Stimulated activated CD4-positive, alpha-beta T cell treated with anti-CD3 and anti-CD28 coated beads, Interleukin-4, amount 100 ng/mL, for 1 hour (primary cell): ENCODE data around the gene PLPPR4.
"Not testable (repeated sequence)": the region's sequence is repeated elsewhere in the genome, so short reads cannot be mapped to it uniquely, and the experiment has no call there.

Experiments
- DNase-seq: peaks from one replicate; pipeline ENCODE4 v3.0.0-alpha.2; 2020

PLPPR4 gene

DNA sequence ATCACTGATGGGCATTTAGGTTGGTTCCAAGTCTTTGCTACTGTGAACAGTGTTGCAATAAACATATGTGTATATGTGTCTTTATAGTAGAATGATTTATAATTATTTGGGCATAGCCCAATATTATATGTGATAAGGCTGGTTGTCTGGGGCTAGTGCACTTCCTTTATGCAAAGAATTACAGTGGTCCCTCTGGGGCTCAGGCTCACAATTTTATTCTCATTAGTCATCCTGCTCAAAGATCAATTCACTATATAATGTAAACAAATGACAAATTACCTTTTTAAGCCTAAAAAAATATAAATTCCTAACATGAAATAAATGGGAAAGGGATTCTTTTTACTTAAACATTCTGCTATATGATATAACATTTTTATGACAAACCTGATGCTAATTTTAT, 5.0 kb downstream of the PLPPR4 start:
- DNase-seq, result no peak

DNA sequence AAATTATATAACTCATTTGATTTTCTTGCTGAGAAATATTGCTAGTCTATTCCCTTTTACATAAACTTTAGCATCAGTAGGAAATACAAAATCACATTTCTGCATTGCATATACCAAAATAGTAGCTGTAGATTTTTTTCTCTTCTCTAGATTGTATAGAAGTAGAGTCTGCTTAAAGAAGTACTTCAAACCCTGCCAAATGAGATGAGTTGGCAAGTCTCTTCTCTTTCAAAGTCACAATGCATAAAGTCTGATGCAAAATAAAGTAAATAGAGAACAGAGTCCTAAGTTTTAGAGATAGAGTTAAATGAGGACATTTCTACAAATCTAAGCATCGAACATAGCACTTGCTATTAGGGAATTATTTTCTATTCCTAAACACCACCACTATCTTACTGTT, 6.4 kb downstream of the PLPPR4 start:
- DNase-seq, result no peak

DNA sequence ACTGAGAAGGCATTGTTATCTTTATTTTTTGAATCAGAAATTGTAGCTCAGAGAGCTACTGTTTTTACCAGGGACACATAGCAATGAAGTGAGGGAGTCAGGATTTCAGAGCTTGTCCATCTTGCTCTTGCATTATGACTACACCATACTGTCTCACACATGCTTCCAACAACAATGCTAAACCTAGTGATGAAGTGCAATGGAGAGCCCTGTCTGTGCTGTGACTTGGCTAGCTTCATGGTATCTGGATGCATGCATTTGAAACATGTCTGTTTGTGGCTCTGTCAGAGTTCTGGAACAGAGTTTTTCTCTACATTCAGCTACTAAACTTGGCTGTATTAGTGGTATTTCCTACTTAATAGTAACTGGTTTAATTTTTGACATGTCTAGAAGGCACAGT, 7.0 kb downstream of the PLPPR4 start:
- no peak for DNase-seq

DNA sequence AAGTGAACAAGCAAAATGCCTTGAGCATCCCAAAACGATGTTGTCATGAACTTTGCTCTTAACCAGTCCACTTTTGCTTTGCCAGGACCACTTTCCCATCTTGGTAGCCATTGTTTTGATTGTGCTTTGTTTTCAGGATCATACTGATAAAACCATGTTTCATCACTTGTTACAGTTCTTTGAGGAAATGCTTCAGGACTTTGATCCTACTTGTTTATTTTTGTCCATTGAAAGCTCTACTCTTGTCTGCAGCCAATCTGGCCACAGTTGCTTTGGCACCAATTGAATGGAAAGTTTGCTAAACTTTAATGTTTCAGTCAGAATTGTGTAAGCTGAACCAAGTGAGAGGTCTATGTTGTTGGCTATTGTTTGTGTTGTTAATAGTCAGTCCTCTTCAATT, 12.8 kb downstream of the PLPPR4 start:
- DNase-seq, result no peak

DNA sequence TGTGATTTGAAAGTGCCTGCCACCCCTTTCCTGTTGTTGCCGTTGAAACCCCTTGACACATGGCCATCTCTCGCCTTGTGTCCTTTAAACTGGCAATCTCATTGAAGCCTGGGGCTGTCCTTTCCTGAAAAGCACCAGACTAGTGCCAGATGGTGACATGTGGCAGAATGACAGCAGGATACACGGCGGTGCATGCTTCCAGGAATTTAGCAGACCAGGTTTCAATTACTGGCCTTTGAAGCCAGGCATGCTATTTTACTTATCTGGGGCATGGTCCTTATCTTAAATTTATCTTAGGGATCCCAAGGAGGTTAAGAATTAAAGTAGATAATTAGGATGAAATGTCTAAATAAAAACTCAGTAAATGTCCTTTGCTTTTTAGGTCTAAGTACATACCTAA, 15.2 kb downstream of the PLPPR4 start:
- no peak for DNase-seq

DNA sequence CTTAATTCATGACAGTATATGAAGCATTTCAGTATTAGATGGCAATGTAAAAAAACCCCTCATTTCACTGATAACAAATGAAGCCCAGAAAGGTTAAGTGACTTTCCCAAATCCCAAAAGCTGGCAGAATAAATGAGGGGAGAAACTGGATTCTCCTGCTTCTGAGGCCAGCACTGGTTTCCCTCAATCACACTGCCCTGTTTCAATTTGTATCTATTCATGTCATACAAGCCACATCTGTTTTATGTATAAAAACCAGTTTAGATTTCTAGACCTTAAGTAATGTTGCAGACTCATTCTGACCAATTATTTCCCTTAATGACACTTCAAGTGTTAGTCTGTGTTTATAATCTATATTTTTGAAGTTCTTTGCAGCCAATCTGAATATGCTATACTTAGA, 16.8 kb downstream of the PLPPR4 start:
- no peak for DNase-seq

DNA sequence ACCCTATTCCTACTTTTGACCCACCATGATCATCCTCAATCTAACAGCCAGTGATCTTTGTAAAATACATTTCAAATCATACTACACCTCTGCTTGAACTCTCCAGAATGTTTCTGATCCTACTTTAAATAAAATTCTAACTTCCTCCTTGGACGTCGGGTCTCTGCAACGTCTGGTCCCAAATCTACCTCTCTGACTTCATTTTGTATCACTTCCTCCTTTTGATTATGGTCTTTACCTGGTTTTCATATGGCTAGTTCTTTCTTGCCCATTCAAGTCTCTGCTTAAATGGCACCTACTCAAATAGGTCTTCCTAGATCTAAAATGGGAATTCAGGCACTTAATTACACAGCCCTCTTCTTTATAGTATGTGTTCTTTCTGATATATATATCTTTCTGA, 18.2 kb downstream of the PLPPR4 start:
- no peak for DNase-seq

DNA sequence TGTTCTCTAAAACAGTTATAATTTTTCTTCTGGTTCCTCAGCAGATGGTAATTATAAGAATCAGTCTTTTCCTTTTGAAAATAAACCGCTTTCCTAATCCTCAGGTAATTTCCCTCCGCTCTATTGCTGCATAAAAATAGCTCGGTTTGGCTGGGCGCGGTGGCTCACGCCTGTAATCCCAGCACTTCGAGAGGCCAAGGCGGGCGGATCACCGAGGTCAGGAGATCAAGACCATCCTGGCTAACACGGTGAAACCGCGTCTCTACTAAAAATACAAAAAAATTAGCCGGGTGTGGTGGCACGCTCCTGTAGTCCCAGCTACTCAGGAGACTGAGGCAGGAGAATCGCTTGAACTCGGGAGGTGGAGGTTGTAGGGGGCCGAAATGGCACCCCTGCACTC, 19.2 kb downstream of the PLPPR4 start:
- not testable (repeated sequence) for DNase-seq

DNA sequence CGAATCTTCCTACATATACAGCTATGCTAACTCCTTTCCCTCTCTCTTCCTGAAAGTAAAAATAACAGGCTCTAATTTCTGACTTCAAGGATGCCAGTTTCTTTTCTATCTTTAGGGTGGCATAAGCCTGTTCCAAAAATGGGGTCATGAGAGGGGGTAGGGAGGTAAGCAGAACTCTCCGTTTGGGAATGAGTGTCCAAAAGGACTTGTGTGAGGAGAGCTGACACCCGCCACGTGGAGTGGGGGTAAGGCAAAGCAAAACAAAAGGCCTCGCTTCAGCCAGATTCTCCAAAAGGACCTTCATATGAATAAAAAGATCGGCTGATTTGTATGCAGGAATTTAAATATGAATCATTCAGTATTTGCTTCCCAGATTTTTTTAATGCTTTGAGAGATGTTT, 28.6 kb downstream of the PLPPR4 start:
- DNase-seq, result no peak

DNA sequence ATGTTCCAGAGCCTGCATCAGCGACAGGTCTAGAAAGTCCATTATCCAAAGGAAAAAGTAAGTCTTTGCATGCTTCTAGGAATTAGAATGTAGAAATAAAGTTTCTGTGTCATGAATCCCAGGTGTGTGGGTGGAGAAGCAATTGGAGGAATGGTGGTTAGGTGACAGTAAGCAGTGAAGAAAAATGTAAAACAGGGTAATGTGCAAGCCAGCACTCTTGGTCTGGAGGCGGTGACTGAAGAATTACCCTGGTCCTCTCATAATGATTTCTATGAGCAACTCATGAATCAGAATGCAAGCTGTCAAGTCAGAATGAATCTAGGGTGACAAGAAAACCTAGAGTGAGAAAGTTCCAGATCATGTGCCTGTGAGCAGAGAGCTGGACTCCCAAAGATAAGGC, 33.6 kb downstream of the PLPPR4 start:
- no peak for DNase-seq

DNA sequence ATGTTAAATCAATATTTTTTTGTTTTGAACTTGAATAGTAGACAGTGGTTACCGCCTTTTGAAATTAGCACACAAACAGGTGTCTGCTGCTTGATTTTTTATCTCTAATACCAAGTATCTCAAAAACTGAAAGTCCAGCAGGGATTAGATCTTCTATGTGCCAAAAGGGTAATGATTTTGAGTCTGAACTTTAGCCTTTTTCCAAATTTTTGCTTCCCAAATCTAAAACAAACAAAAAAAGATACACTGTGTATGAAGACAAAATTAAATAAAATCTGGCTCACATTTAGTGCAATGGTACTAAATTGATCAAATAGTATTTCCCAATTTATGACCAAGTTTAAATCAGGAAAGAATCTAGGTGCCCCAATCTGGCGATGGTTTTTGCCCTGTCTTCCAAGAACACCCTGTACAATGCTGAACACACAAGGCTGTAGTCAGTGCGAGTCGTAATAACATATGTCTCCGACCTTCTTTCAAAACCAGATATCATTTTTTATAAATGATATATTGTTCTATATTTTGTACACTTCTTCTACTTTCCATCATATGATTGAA, 40.5 kb downstream of the PLPPR4 start:
- no peak for DNase-seq

DNA sequence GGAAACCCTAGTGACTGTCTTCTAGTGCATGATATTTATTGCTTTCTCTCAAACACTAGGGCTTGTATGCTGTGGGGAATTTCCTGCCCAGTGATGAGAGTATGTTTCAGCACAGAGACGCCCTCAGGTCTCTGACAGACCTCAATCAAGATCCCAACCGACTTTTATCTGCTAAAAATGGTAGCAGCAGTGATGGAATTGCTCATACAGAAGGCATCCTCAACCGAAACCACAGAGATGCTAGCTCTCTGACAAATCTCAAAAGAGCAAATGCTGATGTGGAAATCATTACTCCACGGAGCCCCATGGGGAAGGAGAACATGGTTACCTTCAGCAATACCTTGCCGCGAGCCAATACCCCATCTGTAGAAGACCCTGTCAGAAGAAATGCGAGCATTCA, 41.3 kb downstream of the PLPPR4 start:
- DNase-seq, result no peak

DNA sequence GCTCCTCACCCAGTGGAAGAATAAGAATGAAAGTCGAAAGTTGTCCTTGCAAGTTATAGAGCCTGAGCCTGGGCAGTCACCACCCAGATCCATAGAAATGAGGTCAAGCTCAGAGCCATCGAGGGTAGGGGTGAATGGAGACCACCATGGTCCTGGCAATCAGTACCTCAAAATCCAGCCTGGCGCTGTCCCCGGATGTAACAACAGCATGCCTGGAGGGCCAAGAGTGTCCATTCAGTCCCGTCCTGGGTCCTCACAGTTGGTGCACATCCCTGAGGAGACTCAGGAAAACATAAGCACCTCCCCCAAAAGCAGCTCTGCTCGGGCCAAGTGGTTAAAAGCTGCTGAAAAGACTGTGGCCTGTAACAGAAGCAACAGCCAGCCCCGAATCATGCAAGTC, 41.8 kb downstream of the PLPPR4 start:
- no peak for DNase-seq

DNA sequence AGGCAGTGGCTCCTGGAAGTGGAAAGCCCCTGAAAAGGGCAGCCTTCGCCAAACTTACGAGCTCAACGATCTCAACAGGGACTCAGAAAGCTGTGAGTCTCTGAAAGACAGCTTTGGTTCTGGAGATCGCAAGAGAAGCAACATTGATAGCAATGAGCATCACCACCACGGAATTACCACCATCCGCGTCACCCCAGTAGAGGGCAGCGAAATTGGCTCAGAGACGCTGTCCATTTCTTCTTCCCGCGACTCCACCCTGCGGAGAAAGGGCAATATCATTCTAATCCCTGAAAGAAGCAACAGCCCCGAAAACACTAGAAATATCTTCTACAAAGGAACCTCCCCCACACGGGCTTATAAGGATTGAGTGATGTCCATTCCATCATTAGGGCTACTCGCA, 42.4 kb downstream of the PLPPR4 start:
- no peak for DNase-seq

DNA sequence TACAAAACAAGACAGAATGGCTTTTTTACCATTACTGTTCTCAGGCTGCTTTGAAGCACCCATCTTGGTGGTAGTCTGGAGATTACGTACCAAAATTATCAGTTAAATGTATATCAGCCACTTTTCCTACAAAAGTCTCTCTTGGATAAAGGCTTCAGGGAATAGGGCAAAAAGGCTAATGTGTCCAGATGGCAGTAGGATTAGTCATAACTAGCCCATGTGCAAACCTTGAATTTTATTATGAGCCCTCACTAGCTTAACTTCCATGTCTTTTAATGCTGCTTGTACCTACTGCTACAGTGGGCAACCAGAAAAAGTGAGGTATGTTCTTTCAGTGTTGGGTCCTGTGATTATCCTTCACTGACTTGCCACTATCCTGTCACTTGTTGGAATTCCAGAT, 51.0 kb downstream of the PLPPR4 start:
- DNase-seq, result no peak

DNA sequence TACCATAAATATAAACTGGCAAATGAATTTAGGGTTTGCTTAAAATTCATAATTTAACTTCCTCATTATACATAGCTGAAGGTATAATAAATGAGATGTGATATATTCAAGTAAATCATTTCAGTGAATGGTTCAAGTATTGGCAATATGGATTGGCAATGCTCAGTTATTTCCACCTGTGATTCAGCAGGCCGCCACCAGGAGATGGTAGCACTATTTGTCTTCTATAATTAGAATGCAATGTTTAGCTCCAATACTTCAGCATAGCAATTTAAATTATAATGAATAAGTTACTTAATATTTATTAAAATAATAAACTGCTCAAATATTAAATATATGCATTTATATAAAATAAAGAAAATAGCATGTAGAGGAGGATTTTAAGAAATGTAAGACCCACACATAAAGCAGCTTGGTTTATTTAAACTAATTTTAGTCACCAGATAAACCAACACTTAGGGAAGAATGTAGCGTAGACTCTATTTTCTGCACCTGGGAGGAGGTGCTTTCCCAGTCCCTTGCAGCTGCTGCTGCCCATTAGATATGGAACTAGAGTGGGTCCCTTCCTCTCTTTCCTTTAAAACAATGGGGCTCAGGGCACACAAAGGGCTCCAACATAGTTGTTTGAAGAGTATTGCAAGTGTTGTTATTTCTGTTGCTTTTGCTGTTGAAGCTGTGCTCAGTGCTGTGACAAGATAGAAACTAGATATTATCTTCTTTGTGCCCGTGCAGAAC, 62.1 kb downstream of the PLPPR4 start:
- no peak for DNase-seq

DNA sequence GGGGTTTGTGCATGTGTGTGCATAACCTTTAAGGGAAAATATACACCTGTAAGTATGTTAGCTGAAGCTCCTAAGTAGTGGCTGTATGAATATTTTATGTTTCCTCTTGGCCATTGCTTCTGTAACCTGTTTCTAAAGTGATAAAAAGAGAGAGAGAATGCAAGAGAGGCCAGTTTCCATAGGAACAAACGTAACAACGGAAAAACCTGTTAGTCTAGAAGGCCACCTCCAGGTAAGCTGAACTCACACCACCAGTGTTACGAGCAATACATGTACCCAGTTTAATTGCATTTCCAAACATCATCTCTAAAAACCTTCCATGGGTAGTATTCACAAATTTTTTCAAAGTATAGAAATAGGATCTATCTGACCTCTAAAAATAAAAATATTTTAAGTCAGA, 63.1 kb downstream of the PLPPR4 start:
- DNase-seq, result no peak

DNA sequence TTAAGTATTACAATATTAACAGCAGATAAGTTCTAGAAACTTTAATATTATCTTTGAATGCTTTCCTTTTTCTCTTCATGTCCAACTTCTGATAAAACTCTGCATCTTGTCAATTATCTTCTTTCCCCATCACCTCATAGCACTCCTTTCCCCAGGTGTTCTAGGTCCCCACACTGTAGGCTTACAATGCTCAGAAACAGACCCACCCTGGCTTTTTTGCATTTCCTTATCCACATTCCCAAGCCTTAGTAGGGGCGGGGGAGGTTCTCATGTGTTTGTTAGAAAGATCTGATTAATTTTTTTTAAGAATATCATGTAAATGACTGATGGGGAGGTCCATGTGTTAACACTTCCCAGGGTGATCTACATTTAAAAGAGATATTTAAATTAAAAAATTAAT, 63.9 kb downstream of the PLPPR4 start:
- DNase-seq, result no peak

DNA sequence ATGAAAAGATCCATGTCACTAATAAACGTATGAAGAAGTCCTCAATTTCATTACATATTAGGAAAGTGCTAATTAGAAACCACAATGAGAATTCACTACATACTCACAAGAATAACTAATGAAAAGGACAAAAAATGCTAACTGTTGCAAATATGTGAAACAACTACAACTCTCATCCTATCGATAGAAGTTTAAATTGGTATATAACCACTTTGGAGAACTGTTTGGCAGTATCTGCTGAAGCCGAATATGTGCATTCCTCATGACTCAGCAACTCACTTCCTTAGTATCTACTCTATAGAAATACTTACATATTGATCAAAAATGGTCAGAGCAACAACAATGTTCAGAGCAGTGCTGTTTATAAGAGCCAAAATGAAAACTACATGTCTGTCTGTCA, 66.8 kb downstream of the PLPPR4 start:
- DNase-seq, result no peak

DNA sequence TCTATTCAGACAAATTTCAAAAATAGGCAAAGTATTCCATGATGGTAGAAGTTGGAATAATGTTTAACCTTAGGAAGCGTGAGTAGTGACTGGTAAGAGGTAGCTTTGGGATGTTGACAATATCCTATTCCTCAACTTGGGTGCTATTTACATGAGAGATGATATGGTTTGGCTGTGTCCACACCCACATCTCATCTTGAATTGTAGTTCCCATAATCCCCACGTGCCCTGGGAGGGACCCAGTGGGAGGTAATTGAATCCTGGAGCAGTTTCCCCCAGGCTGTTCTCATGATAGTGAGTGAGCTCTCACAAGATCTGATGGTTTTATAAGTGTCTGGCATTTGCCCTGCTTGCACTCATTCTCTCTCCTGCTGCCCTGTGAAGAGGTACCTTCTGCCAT, 67.3 kb downstream of the PLPPR4 start:
- DNase-seq, result no peak

DNA sequence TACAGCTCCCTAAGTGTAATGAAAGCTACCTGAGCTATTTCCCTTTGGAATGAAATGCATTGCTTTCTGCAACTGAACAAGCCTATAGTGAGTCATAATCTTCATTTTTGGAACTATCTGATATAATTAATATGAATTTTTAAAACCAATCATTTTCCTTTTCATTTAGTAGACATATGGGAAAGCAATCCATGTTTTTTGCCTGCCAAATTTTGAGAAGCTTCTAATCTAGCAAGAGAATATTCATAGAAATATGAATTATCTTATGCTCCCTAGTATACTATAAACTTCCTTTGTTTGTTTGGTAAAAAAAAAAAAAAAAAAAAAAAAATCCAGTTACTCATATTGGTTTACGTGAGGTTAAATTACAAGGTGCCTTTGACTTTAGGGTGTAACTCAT, 68.3 kb downstream of the PLPPR4 start:
- no peak for DNase-seq

DNA sequence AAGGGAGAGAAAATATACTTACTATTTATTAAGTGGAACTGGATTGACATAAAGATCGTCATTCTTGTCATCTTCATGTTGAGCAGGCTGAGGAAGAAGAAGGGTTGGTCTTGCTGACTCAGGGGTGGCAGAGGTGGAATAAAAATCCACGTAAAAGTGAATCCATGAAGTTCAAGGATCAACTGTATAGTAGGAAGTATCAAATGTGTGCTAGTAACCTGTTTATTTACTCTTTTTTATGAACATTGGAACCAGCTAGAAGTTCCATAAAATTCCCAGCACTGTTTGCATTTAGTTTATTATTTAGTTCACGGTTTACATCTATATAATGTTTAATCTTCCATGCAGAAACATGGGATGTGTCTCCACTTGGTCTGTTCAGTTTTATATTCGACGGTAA, 70.7 kb downstream of the PLPPR4 start:
- no peak for DNase-seq

DNA sequence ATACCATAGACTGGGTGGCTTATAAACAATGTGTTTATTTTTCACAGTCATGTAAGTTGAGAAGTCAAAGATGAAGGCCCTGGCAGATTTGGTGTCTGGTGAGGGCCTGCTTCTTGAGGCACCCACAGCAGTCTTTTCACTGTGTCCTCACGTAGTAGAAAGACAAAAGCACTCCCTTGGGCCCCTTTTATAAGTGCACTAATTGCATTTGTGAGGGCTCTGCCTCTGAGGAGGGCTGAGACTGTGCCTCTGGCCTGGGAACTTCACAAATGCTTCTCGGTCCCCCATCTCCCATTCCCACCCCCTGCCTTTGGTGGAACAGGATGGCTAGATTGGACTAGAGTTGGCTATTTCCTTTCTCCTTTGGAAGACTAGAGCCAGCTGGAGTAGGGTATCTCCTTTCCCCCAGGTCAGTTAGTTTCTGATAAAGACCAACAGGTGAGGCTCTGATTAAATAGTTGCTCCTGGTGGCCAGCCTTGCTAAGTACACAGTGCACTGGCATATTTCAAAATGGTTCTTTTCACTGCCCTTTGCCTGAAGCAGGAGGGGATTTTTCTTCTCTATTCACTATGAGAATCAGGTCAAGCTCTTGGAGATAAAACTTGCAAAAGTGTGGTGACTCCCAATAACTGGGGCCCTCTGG, 82.9 kb downstream of the PLPPR4 start:
- no peak for DNase-seq

DNA sequence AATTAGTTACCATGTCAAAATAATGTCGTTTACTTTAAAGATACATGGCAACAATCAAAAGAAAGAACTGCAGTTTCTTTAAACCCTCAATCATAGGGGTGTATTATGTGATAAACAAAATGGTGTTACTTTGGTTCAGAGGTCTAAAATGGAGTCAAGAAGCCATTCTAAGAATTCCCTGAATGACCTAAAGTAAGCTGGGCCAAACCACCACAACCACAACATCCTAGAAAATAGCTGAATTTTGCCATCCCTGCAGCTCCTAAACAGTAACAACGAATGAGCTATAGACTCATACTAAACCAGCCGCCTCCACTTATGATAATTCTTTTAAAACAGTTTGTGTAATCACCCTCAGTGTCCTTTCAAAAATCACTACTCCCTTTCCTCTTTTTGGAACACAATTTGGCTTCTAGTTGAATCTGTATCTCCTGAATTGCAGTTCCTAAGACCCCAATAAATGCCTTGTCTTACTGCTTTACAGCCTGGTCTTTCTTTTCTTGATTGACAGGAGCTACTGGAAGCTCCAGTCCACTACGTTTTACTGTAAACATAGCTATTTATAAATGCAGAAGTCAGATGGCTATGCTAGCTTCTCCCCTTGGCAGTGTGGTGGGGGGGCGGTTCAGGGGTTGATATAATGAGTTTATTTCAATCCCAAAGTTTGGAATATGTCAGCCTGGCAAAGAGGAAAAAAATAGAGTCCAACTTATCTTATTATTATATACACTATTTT, 84.3 kb downstream of the PLPPR4 start:
- DNase-seq, result no peak
